Esophagus muscularis mucosa (tissue), 4 donors: ENCODE measurements around the gene ZFHX2.

Experiments used
- CTCF ChIP-seq, 3 experiments: fragments of 200-600 bp in 2 of 3; fragments of 450-650 bp in 1 of 3; sonication (generic) in 2 of 3; IDR thresholded peaks; one replicate each; pipeline ENCODE4 v1.5.1; 2017 to 2019; ENCODE audit warnings: antibody characterized with exemption in 3 of 3, mild to moderate bottlenecking in 2 of 3, moderate library complexity in 1 of 3
- EP300 ChIP-seq: sonication (generic); formaldehyde crosslinking; IDR thresholded peaks from one replicate; pipeline ENCODE4 v1.6.1; 2017; ENCODE audit warnings: antibody characterized with exemption
- POLR2A ChIP-seq: fragments of 450-650 bp; IDR thresholded peaks from one replicate; pipeline ENCODE4 v1.6.1; 2017; ENCODE audit warnings: antibody characterized with exemption, moderate library complexity, mild to moderate bottlenecking, low read depth
- POLR2AphosphoS5 ChIP-seq, 2 donors: sonication (generic); formaldehyde crosslinking; IDR thresholded peaks; one replicate each; pipeline ENCODE4 v1.6.1; 2017; ENCODE audit warnings: antibody characterized with exemption in 2 of 2

GRCh38 chr14:23481362-23481970, 70.1 kb downstream of the ZFHX2 start:
- TF ChIP-seq CTCF (IDR thresholded peaks at IDR 0.05) (no peak), EP300 (no peak), POLR2A (no peak), POLR2AphosphoS5 (IDR thresholded peaks at IDR 0.05) (no peak)
